OCI-LY7 (cell line): Measurements from ENCODE around the gene CDHR2. TPM values are rescaled to one million over a fixed set of nuclear protein-coding genes. Genes with fewer than 3 reads are reported as not detected.

Experiments used
- BruUV-seq: library from RNA; stranded (reverse); fragments of 400-500 nt; replicated peaks from 2 replicates; lab custom pipeline; 2021; lab: Mats Ljungman, UMichigan
- CTCF ChIA-PET: fragments of 300-600 bp; sonication (Branson Sonifier 250); formaldehyde crosslinking; loops from one replicate; lab custom pipeline; 2022; ENCODE audit warnings: antibody characterized with exemption; ENCODE audit not compliant: unreplicated experiment; lab: Charles Lee
- POLR2A ChIA-PET: fragments of 300-600 bp; sonication (Branson Sonifier 250); formaldehyde crosslinking; loops from one replicate; lab custom pipeline; 2022; ENCODE audit warnings: antibody characterized with exemption; lab: Charles Lee
- DNase-seq: peaks from one replicate; pipeline ENCODE4 v3.0.0-alpha.2; 2015; ENCODE audit warnings: low spot score
- H2AFZ ChIP-seq: fragments of 200-600 bp; sonication (generic), shearing (Covaris generic); 2 replicates; pipeline ENCODE4 v1.6.1; 2014; ENCODE audit warnings: mild to moderate bottlenecking, antibody characterized with exemption, low read length, moderate library complexity
- H3K27ac ChIP-seq: fragments of 200-600 bp; sonication (generic); 2 replicates; pipeline ENCODE4 v1.5.1; 2014; ENCODE audit warnings: mixed run types, low read depth, mild to moderate bottlenecking, moderate library complexity, low read length, inconsistent platforms; ENCODE audit not compliant: poor library complexity, severe bottlenecking
- H3K36me3 ChIP-seq: fragments of 200-600 bp; sonication (generic); 2 replicates; pipeline ENCODE4 v1.6.1; 2014; ENCODE audit warnings: mild to moderate bottlenecking, antibody characterized with exemption, low read length, moderate library complexity, mixed read lengths; ENCODE audit not compliant: insufficient read depth
- H3K4me1 ChIP-seq: fragments of 200-600 bp; sonication (generic); 2 replicates; pipeline ENCODE4 v1.5.1; 2014; ENCODE audit warnings: mild to moderate bottlenecking, low read length; ENCODE audit not compliant: insufficient read depth, poor library complexity, severe bottlenecking
- H3K4me2 ChIP-seq: fragments of 200-600 bp; sonication (generic); 2 replicates; pipeline ENCODE4 v1.6.1; 2014; ENCODE audit warnings: mild to moderate bottlenecking, low read length
- H3K4me3 ChIP-seq: fragments of 200-600 bp; sonication (generic); 2 replicates; pipeline ENCODE4 v1.5.1; 2014; ENCODE audit warnings: mild to moderate bottlenecking, low read depth, low read length; ENCODE audit not compliant: poor library complexity, severe bottlenecking
- H3K79me2 ChIP-seq: fragments of 200-600 bp; sonication (generic); 2 replicates; pipeline ENCODE4 v1.6.1; 2016; ENCODE audit warnings: low read depth, mild to moderate bottlenecking, low read length, moderate library complexity, mixed read lengths; ENCODE audit not compliant: insufficient read depth
- H3K9me2 ChIP-seq: fragments of 200-600 bp; sonication (generic); 2 replicates; pipeline ENCODE4 v1.6.1; 2016; ENCODE audit warnings: mild to moderate bottlenecking, low read length, mixed read lengths; ENCODE audit not compliant: insufficient read depth
- H3K9me3 ChIP-seq: fragments of 200-600 bp; sonication (generic); 2 replicates; pipeline ENCODE4 v1.6.1; 2014; ENCODE audit warnings: mild to moderate bottlenecking, mixed run types, low read length, mixed read lengths
- H4K20me1 ChIP-seq: fragments of 200-600 bp; sonication (generic); 2 replicates; pipeline ENCODE4 v1.6.1; 2014; ENCODE audit warnings: mild to moderate bottlenecking, antibody characterized with exemption, low read length, moderate library complexity, mixed read lengths; ENCODE audit not compliant: insufficient read depth
- CTCF ChIP-seq: fragments of 200-600 bp; sonication (generic); conservative IDR thresholded peaks from 2 replicates; pipeline ENCODE4 v1.5.1; 2014; ENCODE audit warnings: mild to moderate bottlenecking, antibody characterized with exemption, low read length, moderate library complexity, mixed read lengths
- EZH2phosphoT487 ChIP-seq: fragments of 200-600 bp; sonication (generic); IDR thresholded peaks from 2 replicates; pipeline ENCODE4 v1.6.1; 2018; ENCODE audit warnings: low read depth, borderline replicate concordance, mild to moderate bottlenecking, mixed run types, antibody characterized with exemption, low read length, moderate library complexity, mixed read lengths
- intact Hi-C: fragments of 100-400 bp; cut with micrococcal nuclease; formaldehyde crosslinking; loops from one replicate; pipeline ENCODE4 v1.10.0; 2022; ENCODE audit not compliant: unreplicated experiment
- microRNA-seq: library from miRNA; unstranded; fragments of <30 nt; microRNA quantifications from one replicate; pipeline ENCODE4 v1.2.0, GENCODE V29; 2022; ENCODE audit warnings: borderline replicate concordance
- small RNA-seq: library from RNA; depleted of rRNA; stranded (forward); fragments of <200 nt; gene quantifications from one replicate; pipeline ENCODE3, GENCODE V24; 2014
- total RNA-seq, 2 experiments: library from RNA; depleted of rRNA in 1 of 2; stranded (reverse); fragments of >200 nt in 1 of 2; shearing (Covaris generic) in 1 of 2; gene quantifications; 2 replicates each; pipeline ENCODE4 v1.2.3, GENCODE V29; 2014 to 2022

Gene CDHR2
- total RNA-seq, 2 experiments from 2014 or later = 0.25 to 3.8 TPM

DNA sequence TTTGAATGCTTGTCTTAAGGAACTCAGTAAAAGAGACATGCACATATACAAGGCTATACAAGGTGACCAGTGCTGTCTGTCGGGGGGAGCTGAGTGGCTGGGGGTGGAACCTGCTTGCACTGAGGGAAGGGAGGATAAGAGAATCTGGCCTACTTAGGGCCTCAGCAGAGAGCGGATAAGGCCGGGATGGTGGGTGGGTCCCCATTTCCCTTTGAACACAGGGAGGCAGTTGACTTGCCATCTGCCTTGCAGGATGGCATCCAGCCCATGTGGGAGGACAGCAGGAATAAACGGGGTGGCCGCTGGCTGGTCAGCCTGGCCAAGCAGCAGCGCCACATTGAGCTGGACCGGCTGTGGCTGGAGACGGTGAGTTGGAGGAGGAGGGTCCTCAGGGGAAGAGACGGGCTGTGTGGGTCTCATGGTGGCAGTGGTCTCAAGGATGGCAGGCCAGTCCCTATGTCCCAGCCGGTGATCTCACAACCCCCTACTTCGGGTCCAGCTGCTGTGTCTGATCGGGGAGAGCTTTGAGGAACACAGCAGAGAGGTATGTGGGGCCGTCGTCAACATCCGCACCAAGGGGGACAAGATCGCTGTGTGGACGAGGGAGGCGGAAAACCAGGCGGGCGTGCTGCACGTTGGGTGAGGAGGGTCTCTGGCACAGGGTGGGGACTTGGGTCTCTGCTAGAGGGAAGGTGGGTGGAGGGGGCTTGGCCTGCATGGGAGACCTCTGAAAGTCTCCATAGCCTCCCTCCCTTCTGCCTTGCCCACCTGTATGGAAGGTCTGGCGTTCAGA lies 95.9 kb downstream of the CDHR2 start:
- no peak overlapping the region for H2AFZ ChIP-seq
- CTCF ChIA-PET = interaction anchor here (0.8 kb wide), 1 partner anchor 15 kb away, joined by 3 read pairs; no protein-coding TSS in a partner anchor
- no peaks in the 10 kb centered on the region for H3K36me3 ChIP-seq
- no peaks in the 10 kb centered on the region for H3K9me3 ChIP-seq
- H3K4me2 ChIP-seq = no peak overlapping the region
- no peak for DNase-seq
- no TSS peak for BruUV-seq
- no peaks in the 10 kb centered on the region for H4K20me1 ChIP-seq
- POLR2A ChIA-PET = interaction anchor here (0.6 kb wide), 1 partner anchor 201 kb away, joined by 3 read pairs; no protein-coding TSS in a partner anchor
- TF ChIP-seq CTCF = no peak
- TF ChIP-seq EZH2phosphoT487 = no peak
- no peaks in the 10 kb centered on the region for H3K9me2 ChIP-seq
- intact Hi-C loops = loop anchor here (5.0 kb wide), 1 partner anchor 657 kb away; the partner anchor contains the start of genes PRELID1 and RAB24
- no peak overlapping the region for H3K27ac ChIP-seq
- H3K4me3 ChIP-seq = no peak overlapping the region
- H3K79me2 ChIP-seq = no peaks in the 10 kb centered on the region
- peaks cover 24% of the 10 kb centered on the region for H3K4me1 ChIP-seq

Small RNAs within 50 kb of the gene (microRNA-seq; reads per million reads assigned to microRNA genes)
- not detected for gene MIR4281

Small RNAs within 50 kb of the gene (small RNA-seq; reads per million reads assigned to genes)
- gene MIR4281 (not detected), gene RF00019 (not detected), gene RN7SL684P (not detected)

Other genes starting within 250 kb of the CDHR2 start
- 27.5 and 33.3 TPM in 2 replicates for gene KIAA1191, start 187.6 kb upstream of the CDHR2 start, total RNA-seq (2014; rRNA removed; shearing (Covaris generic))
- 41.2 and 42.1 TPM in 2 replicates for gene KIAA1191, start 187.6 kb upstream of the CDHR2 start, total RNA-seq (2022)
- 0.03 TPM in 1 of 2 replicates, not detected in the other for gene ARL10, start 183.9 kb upstream of the CDHR2 start, total RNA-seq (2014; rRNA removed; shearing (Covaris generic))
- 0.04 and 0.06 TPM in 2 replicates for gene ARL10, start 183.9 kb upstream of the CDHR2 start, total RNA-seq (2022)
- gene NOP16, start 160.7 kb upstream of the CDHR2 start, total RNA-seq (2014; rRNA removed; shearing (Covaris generic)) = 83.8 and 91.5 TPM in 2 replicates
- 63.8 and 86.4 TPM in 2 replicates for gene NOP16, start 160.7 kb upstream of the CDHR2 start, total RNA-seq (2022)
- 140 and 223 TPM in 2 replicates for gene HIGD2A, start 160.6 kb upstream of the CDHR2 start, total RNA-seq (2014; rRNA removed; shearing (Covaris generic))
- gene HIGD2A, start 160.6 kb upstream of the CDHR2 start, total RNA-seq (2022) = 145 and 155 TPM in 2 replicates
- gene CLTB, start 132.8 kb upstream of the CDHR2 start, total RNA-seq (2014; rRNA removed; shearing (Covaris generic)) = 53.4 and 69.2 TPM in 2 replicates
- 44.5 and 53.0 TPM in 2 replicates for gene CLTB, start 132.8 kb upstream of the CDHR2 start, total RNA-seq (2022)
- gene FAF2, start 101.0 kb upstream of the CDHR2 start, total RNA-seq (2014; rRNA removed; shearing (Covaris generic)) = 27.9 and 36.9 TPM in 2 replicates
- 46.4 and 49.7 TPM in 2 replicates for gene FAF2, start 101.0 kb upstream of the CDHR2 start, total RNA-seq (2022)
- gene RNF44, start 11.9 kb upstream of the CDHR2 start, total RNA-seq (2014; rRNA removed; shearing (Covaris generic)) = 47.4 and 61.2 TPM in 2 replicates
- gene RNF44, start 11.9 kb upstream of the CDHR2 start, total RNA-seq (2022) = 164 and 207 TPM in 2 replicates
- 3.8 and 4.9 TPM in 2 replicates for gene GPRIN1, start 60.8 kb downstream of the CDHR2 start, total RNA-seq (2014; rRNA removed; shearing (Covaris generic))
- gene GPRIN1, start 60.8 kb downstream of the CDHR2 start, total RNA-seq (2022) = 4.5 and 5.3 TPM in 2 replicates
- 0.50 and 0.70 TPM in 2 replicates for gene SNCB, start 81.2 kb downstream of the CDHR2 start, total RNA-seq (2014; rRNA removed; shearing (Covaris generic))
- gene SNCB, start 81.2 kb downstream of the CDHR2 start, total RNA-seq (2022) = 3.5 TPM in 2 replicates
- 0.16 and 0.64 TPM in 2 replicates for gene EIF4E1B, start 81.3 kb downstream of the CDHR2 start, total RNA-seq (2014; rRNA removed; shearing (Covaris generic))
- 2.4 and 2.9 TPM in 2 replicates for gene EIF4E1B, start 81.3 kb downstream of the CDHR2 start, total RNA-seq (2022)
- gene TSPAN17, start 98.1 kb downstream of the CDHR2 start, total RNA-seq (2014; rRNA removed; shearing (Covaris generic)) = 9.3 and 10.3 TPM in 2 replicates
- 18.4 and 23.3 TPM in 2 replicates for gene TSPAN17, start 98.1 kb downstream of the CDHR2 start, total RNA-seq (2022)